Retinal pigment epithelial cell (primary cell): ENCODE results near the gene FRMD1.

ENCODE experiments used
- DNase-seq: peaks from one replicate; pipeline ENCODE4 v3.0.0-alpha.2; 2010; ENCODE audit warnings: low read depth
- H3K4me3 ChIP-seq: 2 replicates; pipeline ENCODE4 v1.5.1; 2011; ENCODE audit warnings: mild to moderate bottlenecking, low read length, control low read depth, moderate library complexity
- CTCF ChIP-seq: conservative IDR thresholded peaks from 2 replicates; pipeline ENCODE4 v1.5.1; 2011; ENCODE audit warnings: low read depth, low read length, control low read depth, inconsistent platforms

The FRMD1 gene

GRCh38 chr6:168016721-168017525 lies 62.1 kb downstream of the FRMD1 start:
- H3K4me3 ChIP-seq: no peak overlapping the region
- TF ChIP-seq CTCF: no peak
- no peak for DNase-seq

- no peak for TF ChIP-seq CTCF
- no peak overlapping the region for H3K4me3 ChIP-seq
- DNase-seq: no peak
These were observed 62.8 kb downstream of the FRMD1 start for GRCh38 chr6:168016176-168016620.

- DNase-seq: no peak
- no peak for TF ChIP-seq CTCF
- H3K4me3 ChIP-seq: no peak overlapping the region
These were observed 63.4 kb downstream of the FRMD1 start for GRCh38 chr6:168015482-168016175.

- no peak for TF ChIP-seq CTCF
- no peak for DNase-seq
- no peak overlapping the region for H3K4me3 ChIP-seq
These were observed 64.0 kb downstream of the FRMD1 start for GRCh38 chr6:168015009-168015408.

- no peak overlapping the region for H3K4me3 ChIP-seq
- DNase-seq: no peak
- no peak for TF ChIP-seq CTCF
These were observed 64.6 kb downstream of the FRMD1 start for GRCh38 chr6:168014428-168014827.

GRCh38 chr6:168013250-168013915 lies 65.6 kb downstream of the FRMD1 start:
- H3K4me3 ChIP-seq: no peak overlapping the region
- DNase-seq: no peak
- no peak for TF ChIP-seq CTCF
